Smooth muscle cell (in vitro differentiated cells): ENCODE data around the gene FHOD1. TPM values are rescaled to one million over a fixed set of nuclear protein-coding genes. Genes with fewer than 3 reads are reported as not detected.

Experiments
- DNase-seq: peaks from one replicate; lab custom pipeline; 2025; ENCODE audit not compliant: unreplicated experiment; lab: John Stamatoyannopoulos, UW
- H2AFZ ChIP-seq: fragments of 200-600 bp; sonication (generic); 2 replicates; pipeline ENCODE4 v1.6.0; 2016; ENCODE audit warnings: antibody characterized with exemption, low read depth, mild to moderate bottlenecking
- H3F3A ChIP-seq: fragments of 200-600 bp; sonication (generic); 2 replicates; pipeline ENCODE4 v1.6.0; 2017; ENCODE audit warnings: antibody characterized with exemption, low read depth
- H3K27ac ChIP-seq: fragments of 200-600 bp; sonication (generic); 2 replicates; pipeline ENCODE4 v1.5.1; 2016; ENCODE audit warnings: low read depth, mild to moderate bottlenecking
- H3K27me3 ChIP-seq: fragments of 200-600 bp; sonication (generic); 2 replicates; pipeline ENCODE4 v1.6.1; 2016; ENCODE audit warnings: low read depth, mild to moderate bottlenecking
- H3K36me3 ChIP-seq: fragments of 200-600 bp; sonication (generic); 2 replicates; pipeline ENCODE4 v1.5.1; 2016; ENCODE audit warnings: low read depth
- H3K4me1 ChIP-seq: fragments of 200-600 bp; sonication (generic); 2 replicates; pipeline ENCODE4 v1.5.1; 2016; ENCODE audit warnings: low read depth
- H3K4me2 ChIP-seq: fragments of 200-600 bp; sonication (generic); 2 replicates; pipeline ENCODE4 v1.6.0; 2016; ENCODE audit warnings: mild to moderate bottlenecking
- H3K4me3 ChIP-seq: fragments of 200-600 bp; sonication (generic); 2 replicates; pipeline ENCODE4 v1.5.1; 2016; ENCODE audit warnings: mild to moderate bottlenecking
- H3K79me2 ChIP-seq: fragments of 200-600 bp; sonication (generic); 2 replicates; pipeline ENCODE4 v1.6.0; 2016; ENCODE audit warnings: low read depth, mild to moderate bottlenecking
- H3K9ac ChIP-seq: fragments of 200-600 bp; sonication (generic); 2 replicates; pipeline ENCODE4 v1.6.0; 2016; ENCODE audit warnings: low read depth
- H3K9me3 ChIP-seq: fragments of 200-600 bp; sonication (generic); replicated peaks from 2 replicates; pipeline ENCODE4 v1.5.1; 2016; ENCODE audit warnings: low read depth
- H4K20me1 ChIP-seq: fragments of 200-600 bp; sonication (generic); 2 replicates; pipeline ENCODE4 v1.6.0; 2016; ENCODE audit warnings: low read depth
- WGBS: methylation state at CpG from one replicate; pipeline ENCODE4 v1.1.7; 2016; ENCODE audit warnings: low lambda C conversion rate; 5-methylcytosine and 5-hydroxymethylcytosine counted together
- polyA plus RNA-seq: library from polyadenylated mRNA; unstranded; fragments of >200 nt; fragmentation: Nextera tagmentation; extraction: Ambion mirVana; gene quantifications from 2 replicates; pipeline ENCODE4 v1.2.1, GENCODE V29; 2016
- total RNA-seq: library from RNA; depleted of rRNA; stranded (reverse); fragments of >200 nt; gene quantifications from 2 replicates; pipeline ENCODE4 v1.2.3, GENCODE V29; 2014
- TF ChIP-seq, protein P1 (sequence below): fragments of 200-600 bp; sonication (generic); IDR thresholded peaks from 2 replicates; pipeline ENCODE4 v1.5.1; 2017; ENCODE audit warnings: borderline replicate concordance, mild to moderate bottlenecking, antibody characterized with exemption; ENCODE audit not compliant: insufficient read depth, poor library complexity, severe bottlenecking

The FHOD1 gene
- total and polyA plus RNA-seq, 2 experiments from 2014 or later = 16.0 to 23.3 TPM

- Histone ChIP-seq H4K20me1 (no peaks in the 10 kb centered on the region), H3K4me2 (no peak overlapping the region), H3K79me2 (no peaks in the 10 kb centered on the region), H3K9ac (no peak overlapping the region), H3K9me3 (no peaks in the 10 kb centered on the region), H2AFZ (no peak overlapping the region), H3K27ac (no peak overlapping the region), H3K27me3 (no peaks in the 10 kb centered on the region), H3F3A (no peaks in the 10 kb centered on the region), H3K4me1 (no peaks in the 10 kb centered on the region), H3K36me3 (no peaks in the 10 kb centered on the region), H3K4me3 (no peak overlapping the region)
- no peak for DNase-seq
- 86% methylated on average over 4 of the region's 4 CpGs for WGBS
- TF ChIP-seq, protein P1, sequence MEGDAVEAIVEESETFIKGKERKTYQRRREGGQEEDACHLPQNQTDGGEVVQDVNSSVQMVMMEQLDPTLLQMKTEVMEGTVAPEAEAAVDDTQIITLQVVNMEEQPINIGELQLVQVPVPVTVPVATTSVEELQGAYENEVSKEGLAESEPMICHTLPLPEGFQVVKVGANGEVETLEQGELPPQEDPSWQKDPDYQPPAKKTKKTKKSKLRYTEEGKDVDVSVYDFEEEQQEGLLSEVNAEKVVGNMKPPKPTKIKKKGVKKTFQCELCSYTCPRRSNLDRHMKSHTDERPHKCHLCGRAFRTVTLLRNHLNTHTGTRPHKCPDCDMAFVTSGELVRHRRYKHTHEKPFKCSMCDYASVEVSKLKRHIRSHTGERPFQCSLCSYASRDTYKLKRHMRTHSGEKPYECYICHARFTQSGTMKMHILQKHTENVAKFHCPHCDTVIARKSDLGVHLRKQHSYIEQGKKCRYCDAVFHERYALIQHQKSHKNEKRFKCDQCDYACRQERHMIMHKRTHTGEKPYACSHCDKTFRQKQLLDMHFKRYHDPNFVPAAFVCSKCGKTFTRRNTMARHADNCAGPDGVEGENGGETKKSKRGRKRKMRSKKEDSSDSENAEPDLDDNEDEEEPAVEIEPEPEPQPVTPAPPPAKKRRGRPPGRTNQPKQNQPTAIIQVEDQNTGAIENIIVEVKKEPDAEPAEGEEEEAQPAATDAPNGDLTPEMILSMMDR = no peak
Observed at GRCh38 chr16:67294171-67294757, 47.0 kb upstream of the FHOD1 start.

GRCh38 chr16:67291461-67291860 is 44.2 kb upstream of the FHOD1 start:
- TF ChIP-seq, protein P1 = no peak
- no peak overlapping the region for H2AFZ ChIP-seq
- H3K4me1 ChIP-seq = no peaks in the 10 kb centered on the region
- H3K9ac ChIP-seq = no peak overlapping the region
- H3K79me2 ChIP-seq = no peaks in the 10 kb centered on the region
- no peak for DNase-seq
- H3F3A ChIP-seq = no peaks in the 10 kb centered on the region
- no peaks in the 10 kb centered on the region for H4K20me1 ChIP-seq
- no peak overlapping the region for H3K4me2 ChIP-seq
- H3K9me3 ChIP-seq = no peaks in the 10 kb centered on the region
- H3K27ac ChIP-seq = no peak overlapping the region
- H3K4me3 ChIP-seq = no peak overlapping the region
- 92% methylated on average over 7 of the region's 7 CpGs for WGBS
- no peaks in the 10 kb centered on the region for H3K27me3 ChIP-seq
- H3K36me3 ChIP-seq = no peaks in the 10 kb centered on the region

DNA sequence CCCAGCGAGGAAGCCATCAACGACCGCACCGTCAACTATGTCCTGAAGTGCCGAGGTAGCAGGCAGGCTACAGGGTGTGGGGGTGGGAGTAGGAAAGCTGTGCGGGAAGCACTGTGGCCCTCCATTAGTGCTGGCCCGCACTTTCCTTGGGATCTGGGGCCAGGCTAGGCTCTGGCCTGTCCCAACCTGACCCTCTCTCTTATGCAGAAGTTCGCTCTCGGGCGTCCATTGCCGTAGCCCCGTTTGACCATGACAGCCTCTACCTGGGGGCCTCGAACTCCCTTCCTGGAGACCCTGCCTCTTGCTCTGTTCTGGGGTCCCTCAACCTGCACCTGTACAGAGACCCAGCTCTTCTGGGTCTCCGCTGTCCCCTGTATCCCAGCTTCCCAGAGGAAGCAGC is 40.7 kb upstream of the FHOD1 start:
- H3K4me2 ChIP-seq = no peak overlapping the region
- H3K4me3 ChIP-seq = no peak overlapping the region
- H3K79me2 ChIP-seq = no peaks in the 10 kb centered on the region
- H3K36me3 ChIP-seq = no peaks in the 10 kb centered on the region
- H3K27me3 ChIP-seq = no peaks in the 10 kb centered on the region
- TF ChIP-seq, protein P1 = no peak
- no peak for DNase-seq
- no peak overlapping the region for H3K27ac ChIP-seq
- H2AFZ ChIP-seq = no peak overlapping the region
- no peaks in the 10 kb centered on the region for H3F3A ChIP-seq
- H3K9me3 ChIP-seq = no peaks in the 10 kb centered on the region
- 98% methylated on average over 14 of the region's 14 CpGs for WGBS
- H3K4me1 ChIP-seq = no peaks in the 10 kb centered on the region
- no peak overlapping the region for H3K9ac ChIP-seq
- no peaks in the 10 kb centered on the region for H4K20me1 ChIP-seq
